Transverse colon (tissue), 3 donors: ENCODE results near the gene PRDM12.

Source experiments
- EP300 ChIP-seq: sonication (generic); formaldehyde crosslinking; IDR thresholded peaks from one replicate; pipeline ENCODE4 v1.6.1; 2017; ENCODE audit warnings: antibody characterized with exemption, low read depth
- TF ChIP-seq, protein P1 (sequence below), 5 experiments: fragments of 200-600 bp in 3 of 5; fragments of 450-650 bp in 2 of 5; sonication (generic) in 3 of 5; IDR thresholded peaks; 1 replicate in 2 of 5; 2 replicates in 3 of 5; pipeline ENCODE4 v1.5.1; 2016 to 2017; ENCODE audit warnings: antibody characterized with exemption in 5 of 5, inconsistent platforms in 3 of 5, mild to moderate bottlenecking in 2 of 5, moderate library complexity in 1 of 5

DNA sequence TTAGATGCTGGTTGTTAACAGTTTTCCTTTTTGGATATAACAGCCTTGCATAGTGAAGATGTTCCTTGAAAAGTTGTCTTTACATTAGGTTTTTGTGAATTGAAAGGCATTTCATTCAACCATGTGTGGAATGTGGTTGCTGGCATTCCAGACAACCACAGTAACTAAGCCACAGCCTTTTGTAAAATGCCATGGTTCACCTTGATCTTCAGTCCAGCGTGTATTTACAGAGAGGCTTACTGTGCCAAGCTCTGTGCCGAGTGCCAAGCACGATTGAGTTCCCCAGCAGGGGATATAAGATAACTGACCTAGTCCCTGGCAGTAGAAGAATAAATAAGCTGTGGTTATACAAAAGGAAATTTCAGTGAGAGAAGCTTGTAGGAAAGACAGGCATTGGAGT, 34.1 kb downstream of the PRDM12 start:
- TF ChIP-seq EP300, result no peak
- TF ChIP-seq, protein P1, sequence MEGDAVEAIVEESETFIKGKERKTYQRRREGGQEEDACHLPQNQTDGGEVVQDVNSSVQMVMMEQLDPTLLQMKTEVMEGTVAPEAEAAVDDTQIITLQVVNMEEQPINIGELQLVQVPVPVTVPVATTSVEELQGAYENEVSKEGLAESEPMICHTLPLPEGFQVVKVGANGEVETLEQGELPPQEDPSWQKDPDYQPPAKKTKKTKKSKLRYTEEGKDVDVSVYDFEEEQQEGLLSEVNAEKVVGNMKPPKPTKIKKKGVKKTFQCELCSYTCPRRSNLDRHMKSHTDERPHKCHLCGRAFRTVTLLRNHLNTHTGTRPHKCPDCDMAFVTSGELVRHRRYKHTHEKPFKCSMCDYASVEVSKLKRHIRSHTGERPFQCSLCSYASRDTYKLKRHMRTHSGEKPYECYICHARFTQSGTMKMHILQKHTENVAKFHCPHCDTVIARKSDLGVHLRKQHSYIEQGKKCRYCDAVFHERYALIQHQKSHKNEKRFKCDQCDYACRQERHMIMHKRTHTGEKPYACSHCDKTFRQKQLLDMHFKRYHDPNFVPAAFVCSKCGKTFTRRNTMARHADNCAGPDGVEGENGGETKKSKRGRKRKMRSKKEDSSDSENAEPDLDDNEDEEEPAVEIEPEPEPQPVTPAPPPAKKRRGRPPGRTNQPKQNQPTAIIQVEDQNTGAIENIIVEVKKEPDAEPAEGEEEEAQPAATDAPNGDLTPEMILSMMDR (IDR thresholded peaks at IDR 0.05), result no peak
